GM18907 (cell line): ENCODE data around the gene AMPD1.

Source experiments
- ATAC-seq: cut with Tn5 transposase; IDR thresholded peaks from one replicate; pipeline ENCODE4 v1.9.1; 2021; ENCODE audit warnings: mild to moderate bottlenecking, moderate library complexity; ENCODE audit not compliant: unreplicated experiment

The AMPD1 gene

GRCh38 chr1:114648503-114648902 lies 46.8 kb downstream of the AMPD1 start:
- ATAC-seq, result no peak

GRCh38 chr1:114641377-114641776 lies 54.0 kb downstream of the AMPD1 start:
- ATAC-seq, result no peak

GRCh38 chr1:114638910-114639309 lies 56.4 kb downstream of the AMPD1 start:
- ATAC-seq, result no peak

- ATAC-seq, result no peak
These were observed 62.9 kb downstream of the AMPD1 start for GRCh38 chr1:114632427-114632826.

GRCh38 chr1:114627107-114627506 lies 68.2 kb downstream of the AMPD1 start:
- ATAC-seq, result no peak

- ATAC-seq, result no peak
These were observed 72.0 kb downstream of the AMPD1 start for GRCh38 chr1:114623364-114623763.
